Measurements from ENCODE around the gene MYO18A. TPM values are rescaled to one million over a fixed set of nuclear protein-coding genes. Genes with fewer than 3 reads are reported as not detected.
"Not testable (repeated sequence)": the region's sequence is repeated elsewhere in the genome, so short reads cannot be mapped to it uniquely, and the experiment has no call there.

Gene MYO18A, protein sequence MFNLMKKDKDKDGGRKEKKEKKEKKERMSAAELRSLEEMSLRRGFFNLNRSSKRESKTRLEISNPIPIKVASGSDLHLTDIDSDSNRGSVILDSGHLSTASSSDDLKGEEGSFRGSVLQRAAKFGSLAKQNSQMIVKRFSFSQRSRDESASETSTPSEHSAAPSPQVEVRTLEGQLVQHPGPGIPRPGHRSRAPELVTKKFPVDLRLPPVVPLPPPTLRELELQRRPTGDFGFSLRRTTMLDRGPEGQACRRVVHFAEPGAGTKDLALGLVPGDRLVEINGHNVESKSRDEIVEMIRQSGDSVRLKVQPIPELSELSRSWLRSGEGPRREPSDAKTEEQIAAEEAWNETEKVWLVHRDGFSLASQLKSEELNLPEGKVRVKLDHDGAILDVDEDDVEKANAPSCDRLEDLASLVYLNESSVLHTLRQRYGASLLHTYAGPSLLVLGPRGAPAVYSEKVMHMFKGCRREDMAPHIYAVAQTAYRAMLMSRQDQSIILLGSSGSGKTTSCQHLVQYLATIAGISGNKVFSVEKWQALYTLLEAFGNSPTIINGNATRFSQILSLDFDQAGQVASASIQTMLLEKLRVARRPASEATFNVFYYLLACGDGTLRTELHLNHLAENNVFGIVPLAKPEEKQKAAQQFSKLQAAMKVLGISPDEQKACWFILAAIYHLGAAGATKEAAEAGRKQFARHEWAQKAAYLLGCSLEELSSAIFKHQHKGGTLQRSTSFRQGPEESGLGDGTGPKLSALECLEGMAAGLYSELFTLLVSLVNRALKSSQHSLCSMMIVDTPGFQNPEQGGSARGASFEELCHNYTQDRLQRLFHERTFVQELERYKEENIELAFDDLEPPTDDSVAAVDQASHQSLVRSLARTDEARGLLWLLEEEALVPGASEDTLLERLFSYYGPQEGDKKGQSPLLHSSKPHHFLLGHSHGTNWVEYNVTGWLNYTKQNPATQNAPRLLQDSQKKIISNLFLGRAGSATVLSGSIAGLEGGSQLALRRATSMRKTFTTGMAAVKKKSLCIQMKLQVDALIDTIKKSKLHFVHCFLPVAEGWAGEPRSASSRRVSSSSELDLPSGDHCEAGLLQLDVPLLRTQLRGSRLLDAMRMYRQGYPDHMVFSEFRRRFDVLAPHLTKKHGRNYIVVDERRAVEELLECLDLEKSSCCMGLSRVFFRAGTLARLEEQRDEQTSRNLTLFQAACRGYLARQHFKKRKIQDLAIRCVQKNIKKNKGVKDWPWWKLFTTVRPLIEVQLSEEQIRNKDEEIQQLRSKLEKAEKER (N-terminal part only)
- 24.0 and 24.8 TPM in 2 replicates for total RNA-seq (2022)
- percentile 45 among the genes with signal in this experiment for Bru-seq, nascent RNA
- percentile 57 among the genes with signal in this experiment for BruChase-seq, experiment 1, labeled RNA remaining after a 6-hour chase
- percentile 50 among the genes with signal in this experiment for BruChase-seq, experiment 2, labeled RNA remaining after a 2-hour chase
- long read RNA-seq, partial matches to known transcripts = 9 of 15 reads
- long read RNA-seq, other reads (novel, unspliced or antisense) = 6 of 15 reads

DNA sequence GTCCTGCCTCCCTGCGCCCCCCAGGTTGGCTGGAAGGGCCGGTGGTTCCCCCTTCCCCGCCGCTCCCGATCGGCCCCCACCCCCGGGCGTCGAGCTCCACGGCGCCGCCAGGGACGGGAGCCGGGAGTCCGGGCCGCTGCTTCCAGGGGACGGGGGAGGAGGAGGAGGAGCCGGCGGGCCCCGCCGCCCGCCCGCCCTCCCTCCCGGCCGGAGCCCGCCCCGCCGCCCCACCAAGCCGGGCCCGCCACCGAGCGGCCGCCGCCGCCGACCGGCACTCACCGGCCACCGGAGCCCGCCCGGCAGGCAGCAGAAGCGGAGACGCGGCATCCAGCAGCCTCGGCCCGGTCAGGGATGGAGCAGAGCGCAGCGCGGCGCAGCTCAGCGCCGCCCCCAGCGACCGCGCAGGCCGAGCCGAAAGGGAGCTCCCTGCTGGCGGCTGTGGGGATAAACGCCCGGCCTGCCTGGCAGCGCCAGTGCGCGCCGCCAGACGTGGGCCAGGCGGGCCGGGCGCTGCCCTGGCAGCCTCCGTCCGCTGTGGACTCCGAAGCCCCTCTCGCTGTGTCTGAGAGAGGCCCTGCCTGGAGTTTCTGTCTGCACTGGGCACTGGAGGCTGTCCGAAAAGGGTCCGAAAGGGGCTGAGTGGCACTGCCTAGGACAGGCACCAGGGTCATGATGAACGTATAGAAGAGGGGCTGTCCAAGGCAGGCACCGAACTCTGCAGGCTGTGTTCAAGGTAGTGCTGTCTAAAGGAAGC is at the start of gene MYO18A:
Gene MYO18A, minus strand, starts transcription at position 365 of the 754 bp plus-strand sequence. CDS start 13,458 bp downstream, outside the sequence.
- intact Hi-C loops (cut with micrococcal nuclease) = no loop called here
- ChIA-PET POLR2A (interaction anchor here (0.6 to 8.8 kb wide), 26 partner anchors 8 to 1121 kb away, joined by 3 to 231 read pairs (median 4); partner anchors contain the start of gene NUFIP2), CTCF (interaction anchor here (0.5 to 9.9 kb wide), 26 partner anchors 10 to 270 kb away, joined by 3 to 191 read pairs (median 4); no protein-coding TSS in a partner anchor)
- Mint-ChIP-seq H3K36me3 (ENCODE audit: insufficient read depth, unreplicated experiment) (peaks cover 12% of the 10 kb centered on the region), H3K4me1 (ENCODE audit: insufficient read depth, unreplicated experiment) (peaks cover 34% of the 10 kb centered on the region), H3K4me3 (ENCODE audit: unreplicated experiment) (peak within 1 kb of the TSS; percentile 81), H3K9me3 (ENCODE audit: unreplicated experiment) (no peaks in the 10 kb centered on the region), H3K27ac (ENCODE audit: low read depth, unreplicated experiment) (peak within 1 kb of the TSS; percentile 93), H3K27me3 (ENCODE audit: insufficient read depth, unreplicated experiment) (no peaks in the 10 kb centered on the region)
- DNase-seq (ENCODE audit: unreplicated experiment) = peak; percentile 76
- peak; percentile 76 for TF ChIP-seq CTCF (IDR thresholded peaks at IDR 0.05; ENCODE audit: unreplicated experiment)
- no TSS peak for BruUV-seq (replicated peaks)

DNA sequence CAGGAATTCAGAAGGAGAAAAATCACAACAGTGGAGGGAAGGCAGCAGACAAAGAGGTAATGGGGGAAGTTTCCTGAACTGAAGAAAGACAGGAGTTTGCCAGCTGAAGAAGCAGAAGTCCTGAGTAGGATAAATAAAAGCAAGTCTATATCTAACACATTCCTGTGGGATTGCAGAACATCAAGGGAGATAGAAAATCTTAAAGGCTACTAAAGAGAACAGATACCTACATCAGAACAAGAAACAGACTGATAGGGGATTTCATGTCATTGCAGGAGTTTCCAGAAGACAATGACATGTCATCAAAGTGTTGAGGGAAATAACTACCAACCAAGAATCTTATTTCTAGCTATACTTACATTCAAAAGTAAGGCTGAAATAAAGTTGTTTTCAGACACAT is 45.2 kb upstream of the MYO18A start:
- intact Hi-C loops (cut with micrococcal nuclease) = no loop called here

DNA sequence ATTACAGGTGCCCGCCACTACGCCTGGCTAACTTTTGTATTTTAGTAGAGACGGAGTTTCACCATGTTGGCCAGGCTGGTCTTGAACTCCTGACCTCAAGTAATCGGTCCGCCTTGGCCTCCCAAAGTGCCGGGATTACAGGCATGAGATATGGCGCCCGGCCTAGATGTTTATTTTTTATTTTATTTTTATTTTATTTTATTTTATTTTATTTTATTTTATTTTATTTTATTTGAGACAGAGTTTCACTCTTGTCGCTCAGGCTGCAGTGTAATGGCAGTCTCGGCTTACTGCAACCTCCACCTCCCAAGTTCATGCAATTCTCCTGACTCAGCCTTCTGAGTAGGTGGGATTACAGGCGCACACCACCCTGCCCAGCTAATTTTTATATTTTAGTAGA is 41.1 kb upstream of the MYO18A start:
- peaks cover 12% of the 10 kb centered on the region for H3K4me1 Mint-ChIP-seq (ENCODE audit: insufficient read depth, unreplicated experiment)
- H3K27me3 Mint-ChIP-seq (ENCODE audit: insufficient read depth, unreplicated experiment); H3K27ac Mint-ChIP-seq (ENCODE audit: low read depth, unreplicated experiment); H3K9me3 Mint-ChIP-seq (ENCODE audit: unreplicated experiment); DNase-seq (ENCODE audit: unreplicated experiment); H3K4me3 Mint-ChIP-seq (ENCODE audit: unreplicated experiment); intact Hi-C loops (cut with micrococcal nuclease); H3K36me3 Mint-ChIP-seq (ENCODE audit: insufficient read depth, unreplicated experiment); BruUV-seq (replicated peaks): not testable (repeated sequence)
- CTCF ChIA-PET = interaction anchor here (2.5 to 15.1 kb wide), 4 partner anchors 12 to 78 kb away, joined by 14 to 287 read pairs (median 44); partner anchors contain the start of gene MYO18A
- POLR2A ChIA-PET = interaction anchor here (2.8 kb wide), 1 partner anchor 72 kb away, joined by 12 read pairs; no protein-coding TSS in a partner anchor

More for the DNA sequence above, 45.2 kb upstream of the MYO18A start:
- no peak for TF ChIP-seq CTCF (IDR thresholded peaks at IDR 0.05; ENCODE audit: unreplicated experiment)
- Mint-ChIP-seq H3K9me3 (ENCODE audit: unreplicated experiment) (no peaks in the 10 kb centered on the region), H3K36me3 (ENCODE audit: insufficient read depth, unreplicated experiment) (no peaks in the 10 kb centered on the region), H3K27ac (ENCODE audit: low read depth, unreplicated experiment) (no peak overlapping the region), H3K27me3 (ENCODE audit: insufficient read depth, unreplicated experiment) (no peaks in the 10 kb centered on the region), H3K4me1 (ENCODE audit: insufficient read depth, unreplicated experiment) (no peaks in the 10 kb centered on the region), H3K4me3 (ENCODE audit: unreplicated experiment) (no peak overlapping the region)
- DNase-seq (ENCODE audit: unreplicated experiment) = no peak
- ChIA-PET POLR2A (interaction anchor here (0.8 to 1.0 kb wide), 3 partner anchors 15 to 76 kb away, joined by 3 to 5 read pairs (median 4); no protein-coding TSS in a partner anchor), CTCF (interaction anchor here (0.6 to 15.1 kb wide), 4 partner anchors 26 to 367 kb away, joined by 3 to 287 read pairs (median 3); no protein-coding TSS in a partner anchor)
- BruUV-seq (replicated peaks) = no TSS peak

All from MCF 10A (cell line).